Large intestine (tissue), 3 donors: ENCODE results near the gene MYL2. TPM values are rescaled to one million over a fixed set of nuclear protein-coding genes. Genes with fewer than 3 reads are reported as not detected.

ENCODE experiments used
- DNase-seq, 2 donors: peaks; one replicate each; pipeline versions ENCODE4 v3.0.0 to v3.0.0-alpha.2; 2013
- H3K27ac ChIP-seq: one replicate; pipeline ENCODE4 v1.5.1; 2013; ENCODE audit warnings: low read length
- H3K27me3 ChIP-seq: 2 replicates; pipeline ENCODE4 v1.6.1; 2013; ENCODE audit warnings: low read length; ENCODE audit not compliant: control insufficient read depth, insufficient read depth
- H3K36me3 ChIP-seq: 2 replicates; pipeline ENCODE4 v1.6.1; 2013; ENCODE audit warnings: low read length; ENCODE audit not compliant: control insufficient read depth, insufficient read depth
- H3K4me1 ChIP-seq: one replicate; pipeline ENCODE4 v1.6.1; 2013; ENCODE audit warnings: low read length; ENCODE audit not compliant: control insufficient read depth, insufficient read depth
- H3K4me3 ChIP-seq: one replicate; pipeline ENCODE4 v1.5.1; 2013; ENCODE audit warnings: low read length
- H3K9me3 ChIP-seq: one replicate; pipeline ENCODE4 v1.6.1; 2013; ENCODE audit warnings: mild to moderate bottlenecking, low read depth, low read length, moderate library complexity; ENCODE audit not compliant: control insufficient read depth
- WGBS: methylation state at CpG from one replicate; pipeline ENCODE4 v1.1.5; 2013; ENCODE audit warnings: low lambda C conversion rate; ENCODE audit not compliant: insufficient coverage; 5-methylcytosine and 5-hydroxymethylcytosine counted together
- polyA plus RNA-seq: library from polyadenylated mRNA; unstranded; fragments of 120-200 nt; gene quantifications from one replicate; pipeline ENCODE4 v1.2.1, GENCODE V29; 2013

Gene MYL2
- polyA plus RNA-seq, 1 donor = 1.5 TPM

DNA sequence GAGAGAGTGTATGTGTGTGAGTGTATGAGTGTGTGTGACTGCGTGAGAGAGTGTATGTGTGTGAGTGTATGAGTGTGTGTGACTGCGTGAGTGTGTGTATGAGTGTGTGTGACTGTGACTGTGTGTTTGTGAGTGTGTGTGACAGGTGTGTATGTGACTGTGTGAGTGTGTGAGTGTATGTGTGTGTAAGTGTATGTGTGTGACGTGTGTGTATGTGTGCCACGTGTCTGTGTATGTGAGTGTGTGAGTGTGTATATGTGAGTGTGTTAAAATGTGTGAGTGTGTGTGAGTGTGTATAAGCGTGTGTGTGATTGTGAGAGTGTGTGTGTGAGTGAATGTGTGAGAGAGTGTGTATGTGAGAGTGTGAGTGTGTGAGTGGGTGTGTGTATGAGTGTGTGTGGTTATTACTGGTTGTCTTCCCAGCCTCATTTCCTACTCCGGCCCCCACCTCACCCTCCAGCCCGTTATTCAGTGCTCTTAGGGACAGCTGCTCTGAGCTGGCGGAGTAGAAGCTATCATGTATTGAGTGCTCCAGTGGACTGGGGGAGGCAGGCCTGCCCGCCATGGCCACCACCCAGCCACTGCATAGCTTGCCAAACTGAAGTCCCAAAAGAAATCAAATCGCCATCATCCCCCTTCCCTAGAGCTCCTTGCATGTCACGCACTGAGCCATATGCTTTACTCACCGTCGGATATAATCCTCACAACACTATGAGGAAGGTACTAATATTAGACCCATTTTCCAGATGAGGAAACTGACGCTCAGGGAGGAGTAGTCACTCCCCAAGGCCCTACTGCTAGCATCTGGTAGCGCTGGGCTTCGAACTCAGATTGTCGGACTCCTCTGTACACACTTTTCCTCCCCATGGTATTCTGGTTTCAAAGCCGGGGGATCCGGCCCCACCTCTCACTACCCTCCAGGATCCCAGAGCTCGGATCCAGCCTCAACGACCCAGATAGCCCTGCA lies 10.3 kb upstream of the MYL2 start:
- Histone ChIP-seq H3K4me3 (no peak overlapping the region), H3K36me3 (no peaks in the 10 kb centered on the region), H3K27ac (no peak overlapping the region), H3K4me1 (no peaks in the 10 kb centered on the region), H3K9me3 (no peaks in the 10 kb centered on the region), H3K27me3 (no peaks in the 10 kb centered on the region)
- 100% methylated on average over 4 of the region's 21 CpGs for WGBS
- DNase-seq = no peak

GRCh38 chr12:110929818-110930217 lies 9.4 kb upstream of the MYL2 start:
- no peaks in the 10 kb centered on the region for H3K4me1 ChIP-seq
- H3K27me3 ChIP-seq = no peaks in the 10 kb centered on the region
- H3K4me3 ChIP-seq = no peak overlapping the region
- H3K27ac ChIP-seq = no peak overlapping the region
- H3K36me3 ChIP-seq = no peaks in the 10 kb centered on the region
- no CpG with 5 or more reads among the region's 1 CpG for WGBS
- no peak for DNase-seq
- no peaks in the 10 kb centered on the region for H3K9me3 ChIP-seq

DNA sequence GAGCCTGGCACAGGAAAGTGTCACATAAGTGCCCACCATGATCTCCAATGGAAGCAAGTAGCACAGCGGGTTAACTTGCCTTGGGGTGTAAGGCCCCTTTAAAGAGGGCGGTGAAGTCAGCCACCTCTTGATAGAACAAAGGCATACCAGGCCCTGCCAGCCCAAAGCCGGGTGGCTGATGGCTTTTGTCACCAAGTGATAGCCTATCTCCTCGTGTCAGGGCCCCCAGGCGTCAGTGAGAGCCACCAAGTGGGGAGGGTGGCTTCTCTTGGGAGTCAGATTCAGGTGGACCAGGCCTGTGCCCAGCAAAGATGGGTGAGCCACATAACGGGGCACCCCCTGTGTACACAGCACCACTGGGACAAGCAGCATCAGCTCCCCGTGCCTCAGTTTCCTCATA lies 8.3 kb upstream of the MYL2 start:
- H3K27me3 ChIP-seq = no peaks in the 10 kb centered on the region
- DNase-seq = no peak
- no peak overlapping the region for H3K4me3 ChIP-seq
- H3K27ac ChIP-seq = no peak overlapping the region
- H3K9me3 ChIP-seq = no peaks in the 10 kb centered on the region
- no peaks in the 10 kb centered on the region for H3K4me1 ChIP-seq
- no CpG with 5 or more reads among the region's 7 CpGs for WGBS
- H3K36me3 ChIP-seq = no peaks in the 10 kb centered on the region

- H3K4me1 ChIP-seq = no peaks in the 10 kb centered on the region
- H3K9me3 ChIP-seq = no peaks in the 10 kb centered on the region
- no peaks in the 10 kb centered on the region for H3K27me3 ChIP-seq
- H3K36me3 ChIP-seq = no peaks in the 10 kb centered on the region
- H3K27ac ChIP-seq = no peak overlapping the region
- DNase-seq = no peak
- WGBS = 40% methylated on average over 1 of the region's 6 CpGs
- H3K4me3 ChIP-seq = no peak overlapping the region
Measured at GRCh38 chr12:110927546-110927945, 7.2 kb upstream of the MYL2 start.

DNA sequence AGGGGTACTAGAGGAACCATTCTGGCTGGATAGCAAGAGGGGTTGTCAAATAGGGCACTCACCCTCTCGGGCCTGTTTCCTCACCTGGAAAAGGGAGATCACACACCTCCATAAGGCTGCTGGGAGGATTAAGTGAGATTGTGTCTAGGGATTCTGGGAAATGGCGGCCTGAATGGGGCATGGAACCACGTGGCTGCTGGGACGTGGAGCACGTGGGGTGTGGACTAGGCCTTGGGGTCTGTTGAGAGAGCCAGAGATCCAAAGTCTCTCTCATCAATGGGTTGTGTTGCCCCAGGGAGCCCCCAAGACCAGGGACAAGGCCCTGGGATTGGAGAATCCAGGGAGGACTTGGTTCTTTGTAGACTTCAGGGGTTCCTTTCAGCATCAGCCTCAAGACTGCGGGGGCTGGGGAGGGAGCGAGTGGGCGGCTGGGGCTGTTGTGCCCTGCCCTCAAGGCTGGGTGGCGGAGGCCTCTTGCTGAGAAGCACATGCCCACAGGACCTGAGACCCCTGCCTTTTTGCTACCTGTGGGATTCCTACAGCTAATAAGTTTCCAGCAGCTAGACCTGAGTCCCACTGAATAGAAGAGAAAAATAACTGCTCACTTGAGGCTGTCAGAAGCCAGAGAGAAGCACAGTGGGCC lies 3.4 kb upstream of the MYL2 start:
- no peak for DNase-seq
- H3K27me3 ChIP-seq = no peaks in the 10 kb centered on the region
- H3K9me3 ChIP-seq = no peaks in the 10 kb centered on the region
- H3K4me3 ChIP-seq = no peak overlapping the region
- no peaks in the 10 kb centered on the region for H3K36me3 ChIP-seq
- H3K27ac ChIP-seq = no peak overlapping the region
- H3K4me1 ChIP-seq = no peaks in the 10 kb centered on the region
- WGBS = no CpG with 5 or more reads among the region's 9 CpGs

DNA sequence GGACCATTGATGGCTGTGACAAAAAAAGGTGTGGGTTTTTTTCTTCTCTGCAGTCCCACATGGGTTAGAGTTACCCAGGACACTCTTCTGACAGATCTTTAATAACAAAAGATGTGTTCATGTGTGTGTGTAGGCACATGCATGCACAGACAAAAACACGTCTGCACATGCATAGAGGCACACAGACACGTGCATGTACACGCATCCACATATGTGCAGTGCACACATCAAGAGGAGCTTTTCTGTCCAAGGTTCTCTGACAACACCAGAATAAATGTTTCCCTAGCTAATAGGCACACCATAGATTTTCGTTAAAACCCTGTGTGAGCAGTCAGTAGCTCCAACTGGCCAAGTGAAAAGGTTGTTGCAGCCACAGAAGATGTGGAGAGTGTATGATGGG lies 2.8 kb upstream of the MYL2 start:
- H3K9me3 ChIP-seq = no peaks in the 10 kb centered on the region
- no peak overlapping the region for H3K4me3 ChIP-seq
- H3K27ac ChIP-seq = no peak overlapping the region
- H3K27me3 ChIP-seq = no peaks in the 10 kb centered on the region
- DNase-seq = no peak
- no CpG with 5 or more reads among the region's 4 CpGs for WGBS
- no peaks in the 10 kb centered on the region for H3K4me1 ChIP-seq
- no peaks in the 10 kb centered on the region for H3K36me3 ChIP-seq

GRCh38 chr12:110922652-110923051 lies 2.3 kb upstream of the MYL2 start:
- no peak for DNase-seq
- Histone ChIP-seq H3K4me3 (no peak overlapping the region), H3K4me1 (no peaks in the 10 kb centered on the region), H3K36me3 (no peaks in the 10 kb centered on the region), H3K9me3 (no peaks in the 10 kb centered on the region), H3K27me3 (no peaks in the 10 kb centered on the region), H3K27ac (no peak overlapping the region)
- WGBS = no CpG with 5 or more reads among the region's 7 CpGs

GRCh38 chr12:110921262-110921661 lies 883 bp upstream of the MYL2 start:
- Histone ChIP-seq H3K4me1 (no peaks in the 10 kb centered on the region), H3K4me3 (no peak overlapping the region), H3K27ac (no peak overlapping the region), H3K27me3 (no peaks in the 10 kb centered on the region), H3K9me3 (no peaks in the 10 kb centered on the region), H3K36me3 (no peaks in the 10 kb centered on the region)
- no CpG with 5 or more reads among the region's 10 CpGs for WGBS
- DNase-seq = no peak

GRCh38 chr12:110919720-110920119 lies 659 bp downstream of the MYL2 start:
- Histone ChIP-seq H3K27ac (no peak overlapping the region), H3K27me3 (no peaks in the 10 kb centered on the region), H3K4me3 (no peak overlapping the region), H3K36me3 (no peaks in the 10 kb centered on the region), H3K9me3 (no peaks in the 10 kb centered on the region), H3K4me1 (no peaks in the 10 kb centered on the region)
- DNase-seq = no peak
- WGBS = 100% methylated on average over 2 of the region's 5 CpGs

DNA sequence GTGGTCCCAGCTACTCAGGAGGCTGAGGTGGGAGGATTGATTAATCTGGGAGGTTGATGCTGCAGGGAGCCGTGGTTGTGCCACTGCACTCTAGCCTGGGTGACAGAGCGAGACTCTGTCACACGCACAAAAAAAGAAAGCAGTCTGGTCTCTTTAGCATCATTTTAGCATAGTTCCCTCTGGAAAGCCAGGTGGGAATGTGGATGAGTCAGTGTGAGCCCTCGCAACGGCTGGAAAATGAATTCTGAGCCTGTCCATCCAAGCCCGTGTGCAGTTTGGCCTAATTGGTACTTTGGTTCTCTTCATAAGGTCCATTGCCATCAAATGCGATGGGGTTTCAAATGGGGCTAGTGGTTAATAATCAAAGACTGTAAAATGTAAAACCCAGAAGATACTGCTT lies 2.4 kb downstream of the MYL2 start:
- H3K36me3 ChIP-seq = no peaks in the 10 kb centered on the region
- 96% methylated on average over 3 of the region's 7 CpGs for WGBS
- no peaks in the 10 kb centered on the region for H3K27me3 ChIP-seq
- H3K9me3 ChIP-seq = no peaks in the 10 kb centered on the region
- H3K4me1 ChIP-seq = no peaks in the 10 kb centered on the region
- H3K4me3 ChIP-seq = no peak overlapping the region
- no peak overlapping the region for H3K27ac ChIP-seq
- no peak for DNase-seq
